Measurements from ENCODE around the gene WDR41. TPM values are rescaled to one million over a fixed set of nuclear protein-coding genes. Genes with fewer than 3 reads are reported as not detected.

Gene WDR41
- total and polyA plus RNA-seq, 4 donors: 13.9 to 81.4 (median 29.6) TPM

DNA sequence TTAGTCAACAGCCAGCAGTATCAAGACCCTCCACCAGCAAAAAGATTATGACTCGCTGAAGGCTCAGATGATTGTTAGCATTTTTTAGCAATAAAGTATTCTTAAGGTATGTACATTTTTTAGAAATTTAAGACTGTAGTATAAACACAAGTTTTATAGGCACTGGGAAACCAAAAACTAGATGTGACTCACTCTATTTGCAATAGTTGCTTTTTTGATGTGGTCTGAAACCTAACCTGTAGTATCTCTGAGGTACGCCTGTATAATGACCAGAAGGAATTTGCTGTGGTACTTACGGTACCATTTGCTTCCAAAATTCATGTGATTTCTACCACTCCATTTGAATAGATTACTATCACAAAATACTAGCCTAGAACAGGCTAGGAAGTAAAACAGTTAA lies 60.8 kb downstream of the WDR41 start:
- Histone ChIP-seq H3K27ac (ENCODE audit: low read depth in 1 of 2, low read length in 1 of 2) (no peak overlapping the region), H3K9me3 (ENCODE audit: control insufficient read depth in 4 of 4, insufficient read depth in 3 of 4, low read length in 3 of 4) (no peaks in the 10 kb centered on the region), H3K9ac (ENCODE audit: insufficient read depth in 1 of 2, low read length in 2 of 2) (no peak overlapping the region), H3K4me3 (no peak overlapping the region), H3K36me3 (ENCODE audit: control insufficient read depth in 4 of 4, insufficient read depth in 4 of 4, low read length in 4 of 4) (peaks cover 9 to 30% (median 27%) of the 10 kb centered on the region in 4 donors), H3K27me3 (ENCODE audit: control insufficient read depth in 3 of 3, insufficient read depth in 3 of 3, low read length in 2 of 3) (no peaks in the 10 kb centered on the region), H3K4me1 (ENCODE audit: control insufficient read depth in 5 of 5, insufficient read depth in 5 of 5, low read length in 5 of 5) (peaks cover 0 to 30% (median 1%) of the 10 kb centered on the region in 5 donors)
- WGBS, 2 donors: 94 to 95% methylated on average over 3 of the region's 3 CpGs
- TF ChIP-seq, protein P1, sequence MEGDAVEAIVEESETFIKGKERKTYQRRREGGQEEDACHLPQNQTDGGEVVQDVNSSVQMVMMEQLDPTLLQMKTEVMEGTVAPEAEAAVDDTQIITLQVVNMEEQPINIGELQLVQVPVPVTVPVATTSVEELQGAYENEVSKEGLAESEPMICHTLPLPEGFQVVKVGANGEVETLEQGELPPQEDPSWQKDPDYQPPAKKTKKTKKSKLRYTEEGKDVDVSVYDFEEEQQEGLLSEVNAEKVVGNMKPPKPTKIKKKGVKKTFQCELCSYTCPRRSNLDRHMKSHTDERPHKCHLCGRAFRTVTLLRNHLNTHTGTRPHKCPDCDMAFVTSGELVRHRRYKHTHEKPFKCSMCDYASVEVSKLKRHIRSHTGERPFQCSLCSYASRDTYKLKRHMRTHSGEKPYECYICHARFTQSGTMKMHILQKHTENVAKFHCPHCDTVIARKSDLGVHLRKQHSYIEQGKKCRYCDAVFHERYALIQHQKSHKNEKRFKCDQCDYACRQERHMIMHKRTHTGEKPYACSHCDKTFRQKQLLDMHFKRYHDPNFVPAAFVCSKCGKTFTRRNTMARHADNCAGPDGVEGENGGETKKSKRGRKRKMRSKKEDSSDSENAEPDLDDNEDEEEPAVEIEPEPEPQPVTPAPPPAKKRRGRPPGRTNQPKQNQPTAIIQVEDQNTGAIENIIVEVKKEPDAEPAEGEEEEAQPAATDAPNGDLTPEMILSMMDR (IDR thresholded peaks at IDR 0.05; ENCODE audit: control extremely low read depth, extremely low read depth): no peak
- DNase-seq (no peak), ATAC-seq (ENCODE audit: insufficient read depth, low FRiP score) (no peak)

DNA sequence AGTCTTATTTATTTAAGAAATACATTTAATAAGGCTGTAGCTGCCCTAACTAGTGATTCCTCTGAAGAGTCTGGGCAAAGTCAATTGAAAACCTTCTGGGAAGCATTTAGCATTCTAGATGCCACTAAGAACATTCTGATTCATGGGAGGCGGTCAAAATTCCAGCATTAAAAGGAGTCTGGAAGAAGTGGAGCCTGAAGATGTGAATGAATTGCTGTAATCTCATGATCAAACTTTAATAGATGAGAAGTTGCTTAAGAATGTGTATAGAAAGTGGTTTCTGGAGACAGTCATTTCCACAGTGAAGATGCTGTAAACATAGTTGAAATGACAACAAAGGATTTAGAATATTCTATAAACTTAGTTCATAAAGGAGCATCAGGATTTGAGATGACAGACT lies 61.4 kb downstream of the WDR41 start:
- H3K4me1 ChIP-seq (ENCODE audit: control insufficient read depth in 5 of 5, insufficient read depth in 5 of 5, low read length in 5 of 5): peaks cover 0 to 36% (median 1%) of the 10 kb centered on the region in 5 donors
- no peak for ATAC-seq (ENCODE audit: insufficient read depth, low FRiP score)
- no peak overlapping the region for H3K4me3 ChIP-seq
- no peaks in the 10 kb centered on the region for H3K27me3 ChIP-seq (ENCODE audit: control insufficient read depth in 3 of 3, insufficient read depth in 3 of 3, low read length in 2 of 3)
- WGBS, 2 donors: 98 to 99% methylated on average over 1 of the region's 1 CpG
- DNase-seq: no peak
- H3K9me3 ChIP-seq (ENCODE audit: control insufficient read depth in 4 of 4, insufficient read depth in 3 of 4, low read length in 3 of 4): no peaks in the 10 kb centered on the region
- H3K9ac ChIP-seq (ENCODE audit: insufficient read depth in 1 of 2, low read length in 2 of 2): no peak overlapping the region
- TF ChIP-seq, protein P1 (IDR thresholded peaks at IDR 0.05; ENCODE audit: control extremely low read depth, extremely low read depth): no peak
- peaks cover 9 to 25% (median 22%) of the 10 kb centered on the region in 4 donors for H3K36me3 ChIP-seq (ENCODE audit: control insufficient read depth in 4 of 4, insufficient read depth in 4 of 4, low read length in 4 of 4)
- H3K27ac ChIP-seq (ENCODE audit: low read depth in 1 of 2, low read length in 1 of 2): no peak overlapping the region

DNA sequence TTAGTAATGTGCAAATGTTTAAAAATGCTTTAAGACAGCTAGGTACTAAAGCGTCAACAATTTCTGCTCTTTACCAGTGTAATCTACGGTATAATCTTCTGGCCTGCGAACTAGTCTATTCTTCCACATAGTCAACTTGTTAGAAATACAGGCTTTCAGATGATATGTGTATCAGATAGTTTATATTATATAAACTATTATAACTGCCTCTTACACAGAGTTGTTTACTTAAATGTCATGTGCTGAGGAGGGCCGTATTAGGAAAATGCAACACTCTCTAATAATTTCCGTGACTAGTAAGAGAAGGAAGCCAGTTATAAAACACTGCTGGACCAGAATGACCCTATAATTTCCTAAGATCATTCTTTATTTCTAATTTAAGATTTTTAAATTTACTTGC lies 63.6 kb downstream of the WDR41 start:
- ATAC-seq (ENCODE audit: insufficient read depth, low FRiP score) (no peak), DNase-seq (peak in 2 of 3 donors; percentile 65 to 69)
- TF ChIP-seq, protein P1 (IDR thresholded peaks at IDR 0.05; ENCODE audit: control extremely low read depth, extremely low read depth): no peak
- Histone ChIP-seq H3K36me3 (ENCODE audit: control insufficient read depth in 4 of 4, insufficient read depth in 4 of 4, low read length in 4 of 4) (peaks cover 5 to 19% (median 15%) of the 10 kb centered on the region in 4 donors), H3K4me1 (ENCODE audit: control insufficient read depth in 5 of 5, insufficient read depth in 5 of 5, low read length in 5 of 5) (peaks cover 0 to 38% (median 1%) of the 10 kb centered on the region in 5 donors), H3K9ac (ENCODE audit: insufficient read depth in 1 of 2, low read length in 2 of 2) (no peak overlapping the region), H3K9me3 (ENCODE audit: control insufficient read depth in 4 of 4, insufficient read depth in 3 of 4, low read length in 3 of 4) (no peaks in the 10 kb centered on the region), H3K27me3 (ENCODE audit: control insufficient read depth in 3 of 3, insufficient read depth in 3 of 3, low read length in 2 of 3) (no peaks in the 10 kb centered on the region), H3K27ac (ENCODE audit: low read depth in 1 of 2, low read length in 1 of 2) (no peak overlapping the region), H3K4me3 (no peak overlapping the region)
- WGBS, 2 donors: 65 to 75% methylated on average over 5 of the region's 5 CpGs

DNA sequence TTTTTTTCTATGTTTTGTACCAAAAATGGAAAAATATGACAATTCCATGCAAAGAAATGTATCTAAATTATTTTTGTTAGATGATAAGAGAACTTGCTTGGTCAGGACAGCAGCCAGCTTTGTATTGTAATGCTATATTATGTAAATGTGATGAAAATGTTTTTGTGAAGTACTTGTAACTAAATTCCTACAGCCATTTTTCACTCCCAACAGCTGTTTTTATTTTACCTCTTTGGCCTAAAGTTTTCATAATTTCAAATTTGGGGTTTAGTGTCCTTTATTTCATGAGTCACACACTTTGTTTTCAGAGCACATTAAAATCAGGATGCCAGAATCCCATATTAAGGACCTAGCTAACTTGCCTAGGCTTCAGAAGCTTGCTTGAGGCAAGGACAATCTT lies 64.1 kb downstream of the WDR41 start:
- Histone ChIP-seq H3K27me3 (ENCODE audit: control insufficient read depth in 3 of 3, insufficient read depth in 3 of 3, low read length in 2 of 3) (no peaks in the 10 kb centered on the region), H3K9ac (ENCODE audit: insufficient read depth in 1 of 2, low read length in 2 of 2) (no peak overlapping the region), H3K36me3 (ENCODE audit: control insufficient read depth in 4 of 4, insufficient read depth in 4 of 4, low read length in 4 of 4) (peaks cover 5 to 17% (median 15%) of the 10 kb centered on the region in 4 donors), H3K4me3 (no peak overlapping the region), H3K27ac (ENCODE audit: low read depth in 1 of 2, low read length in 1 of 2) (no peak overlapping the region), H3K9me3 (ENCODE audit: control insufficient read depth in 4 of 4, insufficient read depth in 3 of 4, low read length in 3 of 4) (no peaks in the 10 kb centered on the region), H3K4me1 (ENCODE audit: control insufficient read depth in 5 of 5, insufficient read depth in 5 of 5, low read length in 5 of 5) (peaks cover 0 to 38% (median 1%) of the 10 kb centered on the region in 5 donors)
- DNase-seq: peak in 1 of 3 donors; percentile 32
- TF ChIP-seq, protein P1 (IDR thresholded peaks at IDR 0.05; ENCODE audit: control extremely low read depth, extremely low read depth): no peak
- ATAC-seq (ENCODE audit: insufficient read depth, low FRiP score): no peak
